ENCODE data around the gene SIRT4. TPM values are rescaled to one million over a fixed set of nuclear protein-coding genes. Genes with fewer than 3 reads are reported as not detected.

The SIRT4 gene
- total and polyA plus RNA-seq, 2 of the 13 experiments (the other 11 are each of a cell fraction or from before 2014, with no cell fraction given), result 3.4 to 5.8 TPM

DNA sequence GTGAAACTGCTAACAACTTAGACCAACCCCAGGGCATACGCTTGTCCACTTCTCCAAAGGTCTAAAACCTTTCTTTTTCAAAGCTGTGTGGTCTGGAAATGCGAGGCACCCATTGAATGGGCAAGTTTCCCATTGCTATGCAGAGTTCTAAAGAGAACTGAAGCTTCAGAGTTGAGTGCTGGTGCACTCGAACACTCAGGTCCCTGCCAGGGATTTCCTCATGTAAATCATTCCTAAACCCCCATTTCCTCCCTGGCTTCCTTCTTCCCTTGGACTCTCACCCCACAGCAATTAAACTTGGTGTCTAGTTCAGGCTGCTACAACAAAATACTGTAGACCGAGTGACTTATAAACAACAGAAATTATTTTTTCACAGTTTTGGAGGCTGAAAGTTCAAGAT lies 34.4 kb upstream of the SIRT4 start:
- no peak for FAIRE-seq
- DNase-seq (ENCODE audit: low spot score), result no peak
- Histone ChIP-seq H3K27ac (ENCODE audit: extremely low read length, insufficient read depth, low read length) (peak overlapping the region; percentile 3), H2AFZ (ENCODE audit: low read length) (peak overlapping the region; percentile 16), H3K4me1 (ENCODE audit: insufficient read depth, low read length) (peaks cover 50% of the 10 kb centered on the region), H3K79me2 (ENCODE audit: insufficient read depth, low read length) (peaks cover 21% of the 10 kb centered on the region), H3K9me3 (ENCODE audit: low read length) (no peaks in the 10 kb centered on the region), H3K36me3 (replicated peaks in 1 of 2; ENCODE audit: control insufficient read depth in 1 of 2, insufficient read depth in 2 of 2, low read length in 2 of 2) (no peaks in the 10 kb centered on the region; a peak in 2 of 5 replicates), H3K4me2 (ENCODE audit: low read depth, low read length) (peak overlapping the region; percentile 62), H4K20me1 (ENCODE audit: insufficient read depth, low read length) (no peaks in the 10 kb centered on the region), H3K9ac (ENCODE audit: insufficient read depth, low read depth, low read length) (no peak overlapping the region), H3K4me3 (replicated peaks in 1 of 3; ENCODE audit: insufficient read depth in 1 of 3, low read depth in 2 of 3, low read length in 3 of 3) (peak overlapping the region in 1 of 3 experiments; percentile 5; a peak in 2 of 6 replicates), H3K27me3 (ENCODE audit: control insufficient read depth in 1 of 2, insufficient read depth in 2 of 2, low read length in 2 of 2) (no peaks in the 10 kb centered on the region)
- CTCF ChIA-PET (ENCODE audit: low intra/inter-chr PET ratio, low total read pairs), result interaction anchor here (4.0 kb wide), 1 partner anchor 39 kb away, joined by 51 read pairs; no protein-coding TSS in a partner anchor
- intact Hi-C loops (cut with micrococcal nuclease; ENCODE audit: unreplicated experiment) (no loop called here), in situ Hi-C loops (cut with HindIII; ENCODE audit: extremely low pct_ligation_motif_present, low pct_unique_long_range_greater_than_20kb) (loop anchor here (5.0 to 10.0 kb wide), 2 partner anchors 35 to 53 kb away; no protein-coding TSS in a partner anchor)
- 0 out of 2 replicates have a peak, but pooled peaks have one; percentile 36 for TF ChIP-seq ZNF878 (CRISPR knock-in tag; IDR thresholded peaks at IDR 0.05)
- peak; percentile 54; the same call in 1 of the 2 replicates for TF ChIP-seq ELF3 (CRISPR knock-in tag; IDR thresholded peaks at IDR 0.05)
- TF ChIP-seq HNF4A (CRISPR knock-in tag; IDR thresholded peaks at IDR 0.05), result peak; percentile 14; the same call in 1 of the 2 replicates
- 0 out of 2 replicates have a peak, but pooled peaks have one; percentile 13 for TF ChIP-seq RARA (CRISPR knock-in tag; IDR thresholded peaks at IDR 0.05)
- TF ChIP-seq MAZ (IDR thresholded peaks at IDR 0.05; ENCODE audit: borderline replicate concordance, low read depth, low read length), result no peak
- TF ChIP-seq MAZ (CRISPR knock-in tag; IDR thresholded peaks at IDR 0.05; ENCODE audit: low read depth), result no peak
- no peak for TF ChIP-seq NKX3-1 (CRISPR knock-in tag; IDR thresholded peaks at IDR 0.05)
- POLR2A ChIA-PET, result interaction anchor here (2.1 to 13.4 kb wide), 3 partner anchors 24 to 67 kb away, joined by 9 to 265 read pairs (median 124); partner anchors contain the start of genes RNU4-1, RNU4-2 and RPLP0
- peak; percentile 17; the same call in 2 of the 3 replicates for ATAC-seq
- no TSS peak for BruUV-seq (replicated peaks)
- WGBS (ENCODE audit: low lambda C conversion rate), result 20% methylated on average over 4 of the region's 4 CpGs

DNA sequence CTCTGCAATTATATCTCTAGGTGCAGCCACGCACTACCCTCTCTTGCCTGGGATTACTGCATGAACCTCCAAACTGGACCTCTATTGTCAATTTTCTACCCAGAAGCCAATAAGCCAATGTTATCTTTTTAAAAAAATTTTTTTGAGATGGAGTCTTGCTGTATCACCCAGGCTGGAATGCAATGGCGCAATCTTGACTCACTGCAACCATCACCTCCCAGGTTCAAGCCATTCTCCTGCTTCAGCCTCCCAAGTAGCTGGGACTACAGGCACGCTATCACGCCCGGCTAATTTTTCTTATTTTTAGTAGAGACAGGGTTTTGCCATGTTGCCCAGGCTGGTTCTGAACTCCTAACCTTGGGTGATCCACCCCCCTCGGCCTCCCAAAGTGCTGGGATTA lies 25.4 kb upstream of the SIRT4 start:
- H3K36me3 ChIP-seq (replicated peaks in 1 of 2; ENCODE audit: control insufficient read depth in 1 of 2, insufficient read depth in 2 of 2, low read length in 2 of 2), result no peaks in the 10 kb centered on the region
- FAIRE-seq, result no peak
- BruUV-seq (replicated peaks), result no TSS peak
- no peak overlapping the region for H3K9ac ChIP-seq (ENCODE audit: insufficient read depth, low read depth, low read length)
- ATAC-seq, result peak; percentile 31
- ChIA-PET CTCF (ENCODE audit: low intra/inter-chr PET ratio, low total read pairs) (no interaction called here), POLR2A (interaction anchor here (0.9 to 6.0 kb wide), 3 partner anchors 15 to 76 kb away, joined by 3 to 34 read pairs (median 5); partner anchors contain the start of genes RNU4-2 and RPLP0)
- intact Hi-C loops (cut with micrococcal nuclease; ENCODE audit: unreplicated experiment), result no loop called here
- H3K9me3 ChIP-seq (ENCODE audit: low read length), result no peaks in the 10 kb centered on the region
- H4K20me1 ChIP-seq (ENCODE audit: insufficient read depth, low read length), result no peaks in the 10 kb centered on the region
- peak overlapping the region in 2 of 3 experiments; percentile 16 to 37; a peak in 2 of 6 replicates for H3K4me3 ChIP-seq (replicated peaks in 1 of 3; ENCODE audit: insufficient read depth in 1 of 3, low read depth in 2 of 3, low read length in 3 of 3)
- H3K79me2 ChIP-seq (ENCODE audit: insufficient read depth, low read length), result no peaks in the 10 kb centered on the region
- H3K4me2 ChIP-seq (ENCODE audit: low read depth, low read length), result peak overlapping the region; percentile 58; the same call in 1 of the 2 replicates
- H3K27me3 ChIP-seq (ENCODE audit: control insufficient read depth in 1 of 2, insufficient read depth in 2 of 2, low read length in 2 of 2), result no peaks in the 10 kb centered on the region
- in situ Hi-C loops (cut with HindIII; ENCODE audit: extremely low pct_ligation_motif_present, low pct_unique_long_range_greater_than_20kb), result no loop called here
- WGBS (ENCODE audit: low lambda C conversion rate), result 2% methylated on average over 6 of the region's 6 CpGs
- H2AFZ ChIP-seq (ENCODE audit: low read length), result no peak overlapping the region
- no peak overlapping the region for H3K27ac ChIP-seq (ENCODE audit: extremely low read length, insufficient read depth, low read length)
- peaks cover 10% of the 10 kb centered on the region for H3K4me1 ChIP-seq (ENCODE audit: insufficient read depth, low read length)
- DNase-seq (ENCODE audit: low spot score), result peak; percentile 23
- TF ChIP-seq TEAD3 (CRISPR knock-in tag; optimal IDR thresholded peaks at IDR 0.05; ENCODE audit: borderline replicate concordance), result peak; percentile 66
- TF ChIP-seq TCF7 (IDR thresholded peaks at IDR 0.05; ENCODE audit: low read depth), result no peak
- no peak for TF ChIP-seq ZSCAN31 (CRISPR knock-in tag; IDR thresholded peaks at IDR 0.05; ENCODE audit: low read depth)
- no peak for TF ChIP-seq MBD4 (IDR thresholded peaks at IDR 0.05; ENCODE audit: borderline replicate concordance, low read length)

Measured in HepG2 (cell line).